G401.6 (cell line): ENCODE measurements around the gene TSC22D1.

Experiments used
- FAIRE-seq: peaks from 2 replicates; lab custom pipeline; 2012; peaks lifted over from hg19 to GRCh38; lab: Jason Lieb, UNC

TSC22D1 gene

GRCh38 chr13:44425041-44425814 is 150.9 kb downstream of the TSC22D1 start:
- FAIRE-seq, result no peak

DNA sequence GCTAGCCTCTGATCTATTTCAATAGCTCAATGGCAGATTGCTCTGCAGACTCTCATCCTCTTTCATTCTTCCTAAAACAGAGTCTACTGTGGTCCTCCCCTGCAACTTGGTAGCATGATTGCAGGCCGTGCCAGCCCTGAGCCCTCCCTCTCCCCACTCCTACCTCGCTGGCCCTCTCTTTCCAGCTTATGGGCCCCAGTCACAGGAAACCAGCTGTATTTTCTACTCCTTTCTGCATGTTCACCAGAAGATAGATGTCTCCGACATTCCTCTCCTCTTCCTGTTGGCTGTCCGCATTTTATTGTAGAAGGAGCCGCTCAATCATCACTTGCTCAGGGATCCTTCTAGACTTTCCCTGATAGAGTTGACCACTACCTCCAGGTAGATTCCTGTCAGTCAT is 152.3 kb downstream of the TSC22D1 start:
- FAIRE-seq, result no peak

GRCh38 chr13:44422755-44423643 is 153.1 kb downstream of the TSC22D1 start:
- FAIRE-seq, result no peak

- no peak for FAIRE-seq
These were observed 154.1 kb downstream of the TSC22D1 start for GRCh38 chr13:44421853-44422525.

GRCh38 chr13:44420376-44421220 is 155.5 kb downstream of the TSC22D1 start:
- no peak for FAIRE-seq

- no peak for FAIRE-seq
These were observed 158.3 kb downstream of the TSC22D1 start for GRCh38 chr13:44417876-44418275.

DNA sequence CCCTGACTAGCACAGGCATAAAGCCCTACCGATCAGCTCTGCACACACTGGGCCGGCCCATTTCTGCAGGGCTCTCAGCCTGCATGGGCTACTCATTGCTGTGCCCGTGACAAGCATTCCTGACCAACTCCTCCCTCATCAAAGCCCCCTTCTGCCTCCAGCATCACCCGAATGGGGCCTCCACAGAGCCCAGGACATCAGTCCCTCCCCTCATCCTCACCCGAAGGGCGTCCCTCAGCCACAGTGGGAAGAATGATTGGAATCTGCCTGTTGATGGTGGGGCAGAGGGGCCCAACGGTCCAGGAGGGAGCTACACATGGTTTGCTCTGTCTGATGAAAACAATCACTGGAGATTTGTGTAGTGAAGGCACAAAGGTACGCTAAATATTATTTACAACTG is 158.7 kb downstream of the TSC22D1 start:
- no peak for FAIRE-seq

GRCh38 chr13:44416744-44417143 is 159.4 kb downstream of the TSC22D1 start:
- FAIRE-seq, result no peak

- FAIRE-seq, result no peak
These were observed 159.8 kb downstream of the TSC22D1 start for GRCh38 chr13:44416301-44416700.

DNA sequence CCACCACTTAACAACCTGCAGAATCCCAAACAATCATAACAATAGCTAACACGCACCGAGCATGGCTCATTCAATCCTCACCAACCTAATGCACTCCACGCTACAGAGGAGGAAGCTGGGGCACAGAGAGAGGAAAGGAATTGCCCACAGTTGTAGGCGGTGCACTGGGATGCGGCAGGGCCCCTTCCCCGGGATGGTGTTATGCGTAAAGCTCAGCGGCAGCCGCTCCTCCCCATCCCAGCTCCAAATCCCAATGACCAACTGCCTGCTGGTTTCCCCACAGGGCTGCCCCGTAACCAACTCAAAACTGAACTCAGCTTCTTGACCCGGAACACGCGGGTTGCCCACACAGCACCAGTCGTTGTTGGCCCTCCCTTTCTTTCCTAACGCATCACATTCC is 160.3 kb downstream of the TSC22D1 start:
- FAIRE-seq, result no peak

DNA sequence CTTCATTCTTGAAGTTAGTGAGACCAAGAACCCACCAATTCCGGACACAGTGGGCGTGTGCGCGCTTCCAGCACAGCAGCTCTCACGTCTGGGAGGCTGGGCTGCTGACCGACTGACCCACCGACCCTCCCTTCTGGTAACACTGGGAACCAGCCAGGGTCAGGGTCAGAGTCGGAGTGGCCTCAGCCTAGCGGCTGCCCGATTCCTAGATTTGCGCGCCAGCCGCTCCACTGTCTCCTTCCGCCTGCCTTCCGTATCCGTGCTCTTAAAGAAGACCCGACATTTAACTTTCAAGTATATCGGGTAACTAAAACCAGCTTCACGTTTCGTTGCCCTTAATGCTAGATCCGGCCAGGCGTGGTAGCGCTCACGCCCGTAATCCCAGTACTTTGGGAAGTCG is 161.4 kb downstream of the TSC22D1 start:
- FAIRE-seq, result no peak

DNA sequence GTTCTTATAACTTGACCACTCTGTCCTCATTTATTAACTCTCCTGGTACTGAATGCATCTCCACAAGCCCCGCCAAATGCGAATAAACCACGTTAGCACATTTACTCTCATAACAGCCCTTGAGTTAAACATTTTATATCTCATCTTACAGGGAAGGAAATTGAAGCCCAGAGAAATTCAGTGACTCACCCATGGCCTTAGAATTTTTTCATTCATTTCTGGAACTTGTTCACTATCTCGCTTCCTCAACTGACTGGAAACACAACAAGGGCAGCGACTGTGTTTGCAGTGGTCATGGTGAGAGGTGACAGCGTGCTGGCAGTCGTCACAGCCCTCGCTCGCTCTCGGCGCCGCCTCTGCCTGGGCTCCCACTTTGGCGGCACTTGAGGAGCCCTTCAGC is 163.0 kb downstream of the TSC22D1 start:
- FAIRE-seq, result no peak

DNA sequence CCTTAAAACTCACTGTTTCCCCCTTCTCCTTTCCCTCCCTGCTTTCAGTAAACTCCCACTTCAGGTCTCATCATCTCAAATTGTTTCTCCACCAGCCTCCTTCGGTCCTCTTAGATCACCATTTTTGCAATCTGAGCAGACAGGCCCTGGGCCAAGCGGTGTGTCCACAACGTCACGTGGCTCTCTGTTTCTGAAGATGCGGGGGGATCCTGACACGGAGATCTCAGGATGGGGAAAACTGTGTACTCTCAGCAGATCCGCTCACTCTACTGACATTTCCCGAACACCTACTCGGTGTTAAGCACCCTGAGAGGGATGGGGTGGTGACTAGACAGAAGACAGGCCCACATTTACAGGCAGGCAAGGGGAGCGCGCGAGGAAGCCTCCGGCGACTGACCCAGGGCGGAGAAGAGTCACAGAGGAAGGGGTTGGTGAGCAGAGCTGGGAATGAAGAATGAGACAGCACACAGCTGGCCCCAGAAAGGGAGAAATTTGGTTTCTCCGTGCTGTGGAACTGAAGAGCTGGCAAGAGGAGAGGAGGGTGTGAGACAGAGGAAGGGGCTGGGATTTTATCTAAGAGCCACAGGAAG is 163.7 kb downstream of the TSC22D1 start:
- FAIRE-seq, result no peak

- FAIRE-seq, result no peak
These were observed 164.3 kb downstream of the TSC22D1 start for GRCh38 chr13:44411841-44412240.

DNA sequence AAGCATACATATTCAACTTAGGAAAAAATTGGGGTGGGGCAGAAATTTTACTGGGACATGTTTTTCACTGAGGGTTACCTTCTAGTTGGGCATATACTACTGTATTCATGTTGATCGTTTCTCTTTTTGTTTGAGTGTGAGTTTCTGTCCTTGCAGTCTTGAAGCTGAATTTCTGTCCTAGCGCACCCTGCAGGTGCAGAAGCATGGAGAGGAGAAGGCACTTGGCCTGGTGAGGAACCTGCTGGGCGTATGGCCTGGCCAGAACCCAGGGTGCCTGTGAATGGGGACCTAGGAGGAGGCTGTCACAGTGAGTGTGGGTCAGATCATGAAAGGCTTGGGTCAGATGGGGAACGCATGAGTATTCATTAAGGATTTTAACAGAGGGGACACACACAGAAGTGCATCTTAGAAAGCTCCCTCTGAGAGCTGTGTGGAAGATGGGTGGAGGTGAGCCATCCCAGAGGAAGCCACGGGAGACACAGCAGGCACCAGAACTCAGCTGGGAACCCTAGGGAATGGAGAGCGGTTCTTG is 165.7 kb downstream of the TSC22D1 start:
- FAIRE-seq, result no peak

GRCh38 chr13:44409595-44409994 is 166.5 kb downstream of the TSC22D1 start:
- FAIRE-seq, result no peak

GRCh38 chr13:44407891-44408290 is 168.2 kb downstream of the TSC22D1 start:
- no peak for FAIRE-seq

DNA sequence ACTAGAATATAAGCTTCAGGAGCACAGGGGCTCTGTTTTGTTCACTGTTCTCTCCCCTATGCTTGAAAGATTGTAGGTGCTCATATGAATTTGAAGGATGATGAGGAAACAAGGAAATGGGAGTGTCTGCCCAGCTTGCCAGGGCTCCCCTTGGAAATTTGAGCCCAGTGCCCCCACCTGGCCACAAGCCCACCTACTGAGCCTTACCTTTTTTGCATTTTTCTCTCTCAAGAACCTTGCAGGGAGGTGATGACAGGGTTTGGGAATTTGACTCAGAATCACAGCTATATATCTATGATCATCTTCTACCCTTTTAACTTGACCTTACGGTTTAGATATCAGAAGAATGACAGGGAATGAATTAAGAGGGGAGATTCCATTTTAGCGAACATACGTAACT is 168.8 kb downstream of the TSC22D1 start:
- FAIRE-seq, result no peak

- no peak for FAIRE-seq
These were observed 169.5 kb downstream of the TSC22D1 start for GRCh38 chr13:44406617-44407016.

- FAIRE-seq, result no peak
These were observed 171.6 kb downstream of the TSC22D1 start for GRCh38 chr13:44404261-44405132.
